Measurements from ENCODE around the gene APLN. TPM values are rescaled to one million over a fixed set of nuclear protein-coding genes. Genes with fewer than 3 reads are reported as not detected.

APLN gene
- total RNA-seq, 1 experiment from 2014 or later: 3.8 TPM

- no peak for DNase-seq (ENCODE audit: low read depth)
Measured at GRCh38 chrX:129599996-129600395, 54.8 kb downstream of the APLN start.

DNA sequence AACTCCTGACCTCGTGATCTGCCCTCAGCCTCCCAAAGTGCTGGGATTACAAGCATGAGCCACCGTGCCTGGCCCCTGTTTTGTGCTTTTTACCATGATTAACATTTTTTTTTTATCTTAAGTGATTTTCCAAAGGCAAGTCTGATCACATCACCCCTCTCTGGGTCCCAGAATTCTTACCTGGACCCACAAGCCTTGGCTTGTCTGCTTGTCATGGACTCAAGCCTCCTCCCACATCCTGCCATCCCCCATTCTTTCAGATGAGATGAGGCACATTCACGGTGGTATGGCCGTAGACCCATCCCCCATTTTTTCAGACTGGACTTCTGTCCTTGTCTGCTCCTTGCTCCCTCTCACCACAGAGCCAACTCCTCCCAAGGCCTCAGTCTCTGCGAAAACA, 55.3 kb downstream of the APLN start:
- no peak for DNase-seq (ENCODE audit: low read depth)

DNA sequence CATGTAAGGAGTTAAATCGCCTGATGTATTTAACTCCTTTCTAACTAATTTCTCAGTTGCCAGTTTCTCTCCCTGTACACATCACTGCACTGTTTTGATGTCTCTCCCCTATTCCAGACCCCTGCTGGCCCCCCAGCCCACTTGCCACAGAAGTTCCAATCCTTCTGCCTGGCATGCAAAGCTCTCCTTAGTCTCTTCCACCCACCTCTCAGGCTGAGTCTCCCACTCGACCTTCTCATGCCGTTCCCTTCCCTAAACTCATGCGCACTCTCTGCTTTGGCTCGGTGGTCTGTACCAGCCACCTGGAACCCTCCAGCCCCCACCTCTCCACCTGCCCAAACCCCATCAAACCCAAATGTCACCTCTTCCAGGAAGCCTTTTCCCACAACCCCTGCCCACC, 56.9 kb downstream of the APLN start:
- no peak for DNase-seq (ENCODE audit: low read depth)

- DNase-seq (ENCODE audit: low read depth): no peak
Measured at GRCh38 chrX:129596077-129596476, 58.7 kb downstream of the APLN start.

Other genes starting within 250 kb of the APLN start
- gene SMARCA1, start 131.5 kb downstream of the APLN start, total RNA-seq (2014; rRNA removed; shearing (Covaris generic)): 23.7 and 28.3 TPM in 2 replicates
- 12.7 and 14.2 TPM in 2 replicates for gene OCRL, start 114.7 kb downstream of the APLN start, total RNA-seq (2014; rRNA removed; shearing (Covaris generic))
- not detected in 2 replicates for gene XPNPEP2, start 84.0 kb upstream of the APLN start, total RNA-seq (2014; rRNA removed; shearing (Covaris generic))
- gene SASH3, start 125.0 kb upstream of the APLN start, total RNA-seq (2014; rRNA removed; shearing (Covaris generic)): 0.03 TPM in 1 of 2 replicates, not detected in the other
- 7.3 and 11.6 TPM in 2 replicates for gene ZDHHC9, start 188.9 kb upstream of the APLN start, total RNA-seq (2014; rRNA removed; shearing (Covaris generic))

Measured in HT1080 (cell line).